ENCODE results near the gene MGAT4C.
A peak's percentile ranks its signal among the peaks of the same experiment; 100 is the strongest.

The MGAT4C gene

GRCh38 chr12:86265329-86265695 is 9.1 kb upstream of the MGAT4C start:
- Histone ChIP-seq H2AK5ac (ENCODE audit: low read length, severe bottlenecking) (no peak overlapping the region), H3K4me1 (ENCODE audit: control insufficient read depth, insufficient read depth, low read depth, low read length) (peaks cover 6% of the 10 kb centered on the region), H3K9me3 (ENCODE audit: control insufficient read depth, low read length) (no peaks in the 10 kb centered on the region), H3K18ac (ENCODE audit: low read depth in 1 of 2, low read length in 2 of 2) (peak overlapping the region in 1 of 2 experiments; percentile 6), H2BK15ac (ENCODE audit: low read depth, poor library complexity, severe bottlenecking) (no peak overlapping the region), H2BK5ac (ENCODE audit: low read depth, low read length, poor library complexity, severe bottlenecking) (no peak overlapping the region), H3K36me3 (ENCODE audit: control insufficient read depth in 1 of 2, insufficient read depth in 2 of 2, low read depth in 1 of 2, low read length in 2 of 2) (no peaks in the 10 kb centered on the region), H2BK120ac (ENCODE audit: low read depth, low read length) (no peak overlapping the region), H3K27me3 (ENCODE audit: control insufficient read depth in 1 of 2, insufficient read depth in 1 of 2, low read length in 2 of 2) (peaks cover 0 to 3% of the 10 kb centered on the region in 2 experiments), H3K4me3 (ENCODE audit: insufficient read depth in 1 of 2, low read depth in 1 of 2, low read length in 2 of 2) (no peak overlapping the region), H3K4ac (ENCODE audit: low read depth in 1 of 2, low read length in 2 of 2) (no peak overlapping the region), H2AFZ (ENCODE audit: low read depth, low read length) (no peak overlapping the region), H3K4me2 (ENCODE audit: low read length, poor library complexity, severe bottlenecking) (no peak overlapping the region), H3K27ac (ENCODE audit: low read length, poor library complexity, severe bottlenecking) (no peak overlapping the region), H4K91ac (ENCODE audit: low read length) (peak overlapping the region; percentile 86), H2BK12ac (ENCODE audit: low read length in 2 of 2) (no peak overlapping the region), H3K23ac (ENCODE audit: low read length in 2 of 2) (no peak overlapping the region), H4K8ac (ENCODE audit: low read length) (no peak overlapping the region), H3K14ac (ENCODE audit: low read length in 2 of 2) (peak overlapping the region in 1 of 2 experiments; percentile 4), H3K79me1 (replicated peaks; ENCODE audit: low read length, poor library complexity, severe bottlenecking) (no peaks in the 10 kb centered on the region), H3K9ac (ENCODE audit: low read length) (no peak overlapping the region)
- WGBS = 90% methylated on average over 4 of the region's 5 CpGs
- DNase-seq = no peak

- Histone ChIP-seq H3K36me3 (ENCODE audit: control insufficient read depth in 1 of 2, insufficient read depth in 2 of 2, low read depth in 1 of 2, low read length in 2 of 2) (no peaks in the 10 kb centered on the region), H3K23ac (ENCODE audit: low read length in 2 of 2) (no peak overlapping the region), H3K4me1 (ENCODE audit: control insufficient read depth, insufficient read depth, low read depth, low read length) (peaks cover 6% of the 10 kb centered on the region), H3K27ac (ENCODE audit: low read length, poor library complexity, severe bottlenecking) (no peak overlapping the region), H4K91ac (ENCODE audit: low read length) (peak overlapping the region; percentile 86), H3K14ac (ENCODE audit: low read length in 2 of 2) (peak overlapping the region in 1 of 2 experiments; percentile 4), H3K27me3 (ENCODE audit: control insufficient read depth in 1 of 2, insufficient read depth in 1 of 2, low read length in 2 of 2) (peaks cover 0 to 3% of the 10 kb centered on the region in 2 experiments), H3K4me3 (ENCODE audit: insufficient read depth in 1 of 2, low read depth in 1 of 2, low read length in 2 of 2) (no peak overlapping the region), H3K4ac (ENCODE audit: low read depth in 1 of 2, low read length in 2 of 2) (no peak overlapping the region), H3K79me1 (replicated peaks; ENCODE audit: low read length, poor library complexity, severe bottlenecking) (no peaks in the 10 kb centered on the region), H2BK12ac (ENCODE audit: low read length in 2 of 2) (peak overlapping the region in 1 of 2 experiments; percentile 31), H3K18ac (ENCODE audit: low read depth in 1 of 2, low read length in 2 of 2) (peak overlapping the region; percentile 6 to 19), H2AK5ac (ENCODE audit: low read length, severe bottlenecking) (no peak overlapping the region), H4K8ac (ENCODE audit: low read length) (no peak overlapping the region), H3K4me2 (ENCODE audit: low read length, poor library complexity, severe bottlenecking) (peak overlapping the region; percentile 44), H2BK120ac (ENCODE audit: low read depth, low read length) (no peak overlapping the region), H2BK15ac (ENCODE audit: low read depth, poor library complexity, severe bottlenecking) (no peak overlapping the region), H2AFZ (ENCODE audit: low read depth, low read length) (no peak overlapping the region), H2BK5ac (ENCODE audit: low read depth, low read length, poor library complexity, severe bottlenecking) (no peak overlapping the region), H3K9me3 (ENCODE audit: control insufficient read depth, low read length) (no peaks in the 10 kb centered on the region), H3K9ac (ENCODE audit: low read length) (no peak overlapping the region)
- 69% methylated on average over 38 of the region's 38 CpGs for WGBS
- DNase-seq = no peak
These were observed 8.5 kb upstream of the MGAT4C start for GRCh38 chr12:86264451-86265328.

GRCh38 chr12:86261578-86261977 is 5.4 kb upstream of the MGAT4C start:
- Histone ChIP-seq H3K4me2 (ENCODE audit: low read length, poor library complexity, severe bottlenecking) (no peak overlapping the region), H3K9ac (ENCODE audit: low read length) (no peak overlapping the region)

GRCh38 chr12:86261142-86261541 is 5.0 kb upstream of the MGAT4C start:
- no CpG with 5 or more reads among the region's 1 CpG for WGBS
- Histone ChIP-seq H2BK5ac (ENCODE audit: low read depth, low read length, poor library complexity, severe bottlenecking) (no peak overlapping the region), H3K4me2 (ENCODE audit: low read length, poor library complexity, severe bottlenecking) (no peak overlapping the region), H3K9ac (ENCODE audit: low read length) (no peak overlapping the region), H3K36me3 (ENCODE audit: control insufficient read depth in 1 of 2, insufficient read depth in 2 of 2, low read depth in 1 of 2, low read length in 2 of 2) (no peaks in the 10 kb centered on the region), H3K4ac (ENCODE audit: low read depth in 1 of 2, low read length in 2 of 2) (no peak overlapping the region), H2AFZ (ENCODE audit: low read depth, low read length) (no peak overlapping the region), H3K27me3 (ENCODE audit: control insufficient read depth in 1 of 2, insufficient read depth in 1 of 2, low read length in 2 of 2) (peaks cover 0 to 3% of the 10 kb centered on the region in 2 experiments), H3K23ac (ENCODE audit: low read length in 2 of 2) (no peak overlapping the region), H2BK12ac (ENCODE audit: low read length in 2 of 2) (no peak overlapping the region), H2AK5ac (ENCODE audit: low read length, severe bottlenecking) (no peak overlapping the region), H4K91ac (ENCODE audit: low read length) (no peak overlapping the region), H3K27ac (ENCODE audit: low read length, poor library complexity, severe bottlenecking) (no peak overlapping the region), H3K9me3 (ENCODE audit: control insufficient read depth, low read length) (no peaks in the 10 kb centered on the region), H3K4me1 (ENCODE audit: control insufficient read depth, insufficient read depth, low read depth, low read length) (peaks cover 6% of the 10 kb centered on the region), H3K18ac (ENCODE audit: low read depth in 1 of 2, low read length in 2 of 2) (no peak overlapping the region), H3K14ac (ENCODE audit: low read length in 2 of 2) (no peak overlapping the region), H3K79me1 (replicated peaks; ENCODE audit: low read length, poor library complexity, severe bottlenecking) (no peaks in the 10 kb centered on the region), H2BK120ac (ENCODE audit: low read depth, low read length) (no peak overlapping the region), H3K4me3 (ENCODE audit: insufficient read depth in 1 of 2, low read depth in 1 of 2, low read length in 2 of 2) (no peak overlapping the region), H4K8ac (ENCODE audit: low read length) (no peak overlapping the region), H2BK15ac (ENCODE audit: low read depth, poor library complexity, severe bottlenecking) (no peak overlapping the region)
- DNase-seq = no peak

More at GRCh38 chr12:86261578-86261977, 5.4 kb upstream of the MGAT4C start:
- Histone ChIP-seq H3K9me3 (ENCODE audit: control insufficient read depth, low read length) (no peaks in the 10 kb centered on the region), H2AFZ (ENCODE audit: low read depth, low read length) (no peak overlapping the region), H2BK15ac (ENCODE audit: low read depth, poor library complexity, severe bottlenecking) (no peak overlapping the region), H3K27me3 (ENCODE audit: control insufficient read depth in 1 of 2, insufficient read depth in 1 of 2, low read length in 2 of 2) (peaks cover 0 to 3% of the 10 kb centered on the region in 2 experiments), H3K79me1 (replicated peaks; ENCODE audit: low read length, poor library complexity, severe bottlenecking) (no peaks in the 10 kb centered on the region), H2AK5ac (ENCODE audit: low read length, severe bottlenecking) (no peak overlapping the region), H3K27ac (ENCODE audit: low read length, poor library complexity, severe bottlenecking) (no peak overlapping the region), H4K8ac (ENCODE audit: low read length) (no peak overlapping the region), H2BK12ac (ENCODE audit: low read length in 2 of 2) (no peak overlapping the region), H3K4me3 (ENCODE audit: insufficient read depth in 1 of 2, low read depth in 1 of 2, low read length in 2 of 2) (no peak overlapping the region), H3K23ac (ENCODE audit: low read length in 2 of 2) (no peak overlapping the region), H2BK120ac (ENCODE audit: low read depth, low read length) (no peak overlapping the region), H3K18ac (ENCODE audit: low read depth in 1 of 2, low read length in 2 of 2) (no peak overlapping the region), H3K36me3 (ENCODE audit: control insufficient read depth in 1 of 2, insufficient read depth in 2 of 2, low read depth in 1 of 2, low read length in 2 of 2) (no peaks in the 10 kb centered on the region), H3K4ac (ENCODE audit: low read depth in 1 of 2, low read length in 2 of 2) (no peak overlapping the region), H2BK5ac (ENCODE audit: low read depth, low read length, poor library complexity, severe bottlenecking) (no peak overlapping the region), H4K91ac (ENCODE audit: low read length) (no peak overlapping the region), H3K14ac (ENCODE audit: low read length in 2 of 2) (no peak overlapping the region), H3K4me1 (ENCODE audit: control insufficient read depth, insufficient read depth, low read depth, low read length) (peaks cover 6% of the 10 kb centered on the region)
- no CpG with 5 or more reads among the region's 2 CpGs for WGBS
- DNase-seq = no peak
